ENCODE results near the gene LIPF.

- no peak for TF ChIP-seq RAD21 (IDR thresholded peaks at IDR 0.05)
- no peak for TF ChIP-seq CTCF (IDR thresholded peaks at IDR 0.05; ENCODE audit: low read depth, low read length, missing input control)
- TF ChIP-seq GABPA (IDR thresholded peaks at IDR 0.05 in 1 of 2, conservative IDR thresholded peaks at IDR 0.05 in 1 of 2) = no peak
- no peak for TF ChIP-seq YY1 (IDR thresholded peaks at IDR 0.05)
- no peak for TF ChIP-seq FOXA2 (IDR thresholded peaks at IDR 0.05)
- TF ChIP-seq REST (IDR thresholded peaks at IDR 0.05) = no peak
Observed at GRCh38 chr10:88657901-88658300, 6.3 kb upstream of the LIPF start.
